Hepatocyte (in vitro differentiated cells): ENCODE results near the gene TLX2.

Source experiments
- CTCF ChIP-seq: fragments of 200-600 bp; sonication (generic); IDR thresholded peaks from 2 replicates; pipeline ENCODE4 v1.5.1; 2016; ENCODE audit warnings: antibody characterized with exemption, mild to moderate bottlenecking; ENCODE audit not compliant: poor library complexity
- EZH2 ChIP-seq: fragments of 200-600 bp; sonication (generic); IDR thresholded peaks from 2 replicates; pipeline ENCODE4 v1.6.1; 2016; ENCODE audit warnings: antibody characterized with exemption, mild to moderate bottlenecking, borderline replicate concordance
- EZH2phosphoT487 ChIP-seq: fragments of 200-600 bp; sonication (generic); IDR thresholded peaks from one replicate; pipeline ENCODE4 v1.6.1; 2018; ENCODE audit warnings: antibody characterized with exemption, mild to moderate bottlenecking, low read depth, moderate library complexity; ENCODE audit not compliant: unreplicated experiment, severe bottlenecking

- no peak for TF ChIP-seq CTCF
- TF ChIP-seq EZH2 = no peak
- TF ChIP-seq EZH2phosphoT487 = no peak
Measured at GRCh38 chr2:74527741-74528140, 13.5 kb downstream of the TLX2 start.
